ENCODE measurements around the gene RABGAP1L. TPM values are rescaled to one million over a fixed set of nuclear protein-coding genes. Genes with fewer than 3 reads are reported as not detected.

The RABGAP1L gene
- total RNA-seq, 1 experiment from 2014 or later: 29.3 TPM

DNA sequence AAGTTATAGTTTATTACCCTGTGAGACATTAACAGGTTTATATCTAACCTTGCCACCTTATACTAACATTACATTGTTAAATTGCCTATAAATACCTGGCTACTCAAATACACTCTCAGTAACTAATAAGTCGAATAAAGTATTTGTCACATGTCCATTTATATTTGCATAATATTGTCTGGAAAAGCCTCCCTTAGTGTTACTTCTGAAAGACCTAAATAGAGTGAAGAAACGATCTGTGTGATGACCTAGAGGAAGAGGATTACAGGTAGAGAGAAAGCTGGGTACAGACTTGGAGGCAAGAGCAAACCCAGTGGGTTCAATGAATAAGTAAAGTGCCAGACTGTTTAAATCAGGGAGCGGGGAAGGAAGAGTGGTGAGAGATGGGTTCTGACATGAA lies 837.7 kb downstream of the RABGAP1L start:
- no peaks in the 10 kb centered on the region for H3K9me2 ChIP-seq (ENCODE audit: insufficient read depth)
- H3K27me3 ChIP-seq (ENCODE audit: insufficient read depth, low read length): no peaks in the 10 kb centered on the region
- ATAC-seq (no peak), DNase-seq (ENCODE audit: low read depth, low spot score) (no peak)
- peaks cover 30% of the 10 kb centered on the region for H3K79me2 ChIP-seq (ENCODE audit: insufficient read depth, low read length)
- peaks cover 7% of the 10 kb centered on the region; the same call in 1 of the 2 replicates for H4K20me1 ChIP-seq (ENCODE audit: insufficient read depth)
- ChIA-PET RAD21 (ENCODE audit: low non-redundant PET in 1 of 2, low total read pairs in 2 of 2, uncharacterized antibody in 2 of 2, unreplicated experiment in 2 of 2) (no interaction called here), CTCF (interaction anchor here (1.3 kb wide), 1 partner anchor 735 kb away, joined by 3 read pairs; no protein-coding TSS in a partner anchor), POLR2A (no interaction called here)
- no peaks in the 10 kb centered on the region for H3K9me3 ChIP-seq (ENCODE audit: control insufficient read depth in 1 of 2, insufficient read depth in 1 of 2, low read depth in 1 of 2, low read length in 2 of 2)
- H3K9ac ChIP-seq (ENCODE audit: low read length): no peak overlapping the region
- H3K27ac ChIP-seq (ENCODE audit: low read depth, low read length): no peak overlapping the region
- BruUV-seq (replicated peaks): no TSS peak
- H3K4me1 ChIP-seq (ENCODE audit: control insufficient read depth in 1 of 2, insufficient read depth in 2 of 2, low read length in 2 of 2): peaks cover 5 to 29% of the 10 kb centered on the region in 2 experiments
- no peak overlapping the region for H3K4me3 ChIP-seq (replicated peaks in 1 of 2; ENCODE audit: low read depth in 1 of 2, low read length in 2 of 2)
- H2AFZ ChIP-seq (ENCODE audit: low read depth, low read length, poor library complexity, severe bottlenecking): no peak overlapping the region
- intact Hi-C loops (cut with micrococcal nuclease): loop anchor here (5.0 kb wide), 1 partner anchor 735 kb away; no protein-coding TSS in a partner anchor
- no peaks in the 10 kb centered on the region for H3K36me3 ChIP-seq (ENCODE audit: control insufficient read depth in 1 of 2, insufficient read depth in 2 of 2, low read length in 2 of 2)
- H3K4me2 ChIP-seq (ENCODE audit: low read length): no peak overlapping the region
- TF ChIP-seq JUND (IDR thresholded peaks at IDR 0.05) (no peak), POLR2A (IDR thresholded peaks at IDR 0.05; ENCODE audit: borderline replicate concordance, extremely low read depth, insufficient read depth, insufficient read length) (no peak), REST (IDR thresholded peaks at IDR 0.05; ENCODE audit: low read depth) (no peak), EGR1 (IDR thresholded peaks at IDR 0.05; ENCODE audit: low read depth) (no peak), TCF7L2 (IDR thresholded peaks at IDR 0.05; ENCODE audit: borderline replicate concordance, extremely low read depth, insufficient read depth, insufficient read length) (no peak), FOSL1 (IDR thresholded peaks at IDR 0.05; ENCODE audit: low read depth) (no peak), YY1 (IDR thresholded peaks at IDR 0.05; ENCODE audit: extremely low read depth, insufficient replicate concordance, low read depth, low read length) (no peak), ZBTB33 (IDR thresholded peaks at IDR 0.05; ENCODE audit: extremely low read depth, insufficient replicate concordance, low read length) (no peak), ATF3 (IDR thresholded peaks at IDR 0.05) (no peak), ZFX (IDR thresholded peaks at IDR 0.05) (no peak)
- TF ChIP-seq, protein P1, sequence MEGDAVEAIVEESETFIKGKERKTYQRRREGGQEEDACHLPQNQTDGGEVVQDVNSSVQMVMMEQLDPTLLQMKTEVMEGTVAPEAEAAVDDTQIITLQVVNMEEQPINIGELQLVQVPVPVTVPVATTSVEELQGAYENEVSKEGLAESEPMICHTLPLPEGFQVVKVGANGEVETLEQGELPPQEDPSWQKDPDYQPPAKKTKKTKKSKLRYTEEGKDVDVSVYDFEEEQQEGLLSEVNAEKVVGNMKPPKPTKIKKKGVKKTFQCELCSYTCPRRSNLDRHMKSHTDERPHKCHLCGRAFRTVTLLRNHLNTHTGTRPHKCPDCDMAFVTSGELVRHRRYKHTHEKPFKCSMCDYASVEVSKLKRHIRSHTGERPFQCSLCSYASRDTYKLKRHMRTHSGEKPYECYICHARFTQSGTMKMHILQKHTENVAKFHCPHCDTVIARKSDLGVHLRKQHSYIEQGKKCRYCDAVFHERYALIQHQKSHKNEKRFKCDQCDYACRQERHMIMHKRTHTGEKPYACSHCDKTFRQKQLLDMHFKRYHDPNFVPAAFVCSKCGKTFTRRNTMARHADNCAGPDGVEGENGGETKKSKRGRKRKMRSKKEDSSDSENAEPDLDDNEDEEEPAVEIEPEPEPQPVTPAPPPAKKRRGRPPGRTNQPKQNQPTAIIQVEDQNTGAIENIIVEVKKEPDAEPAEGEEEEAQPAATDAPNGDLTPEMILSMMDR (IDR thresholded peaks at IDR 0.05 in 2 of 3, conservative IDR thresholded peaks at IDR 0.05 in 1 of 3; ENCODE audit: borderline replicate concordance in 1 of 3, insufficient read depth in 1 of 3, low read depth in 2 of 3, low read length in 2 of 3): no peak
- TF ChIP-seq, protein P2, sequence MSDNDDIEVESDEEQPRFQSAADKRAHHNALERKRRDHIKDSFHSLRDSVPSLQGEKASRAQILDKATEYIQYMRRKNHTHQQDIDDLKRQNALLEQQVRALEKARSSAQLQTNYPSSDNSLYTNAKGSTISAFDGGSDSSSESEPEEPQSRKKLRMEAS (IDR thresholded peaks at IDR 0.05): no peak

Data from HCT116 (cell line).